Activated CD4-positive, alpha-beta T cell treated with anti-CD3 and anti-CD28 coated beads, Interleukin-2, amount 10 ng/mL, durations not matched to agents 24 days and 14 days (primary cell): Measurements from ENCODE around the gene SLC30A10. TPM values are rescaled to one million over a fixed set of nuclear protein-coding genes. Genes with fewer than 3 reads are reported as not detected.
"Not testable (repeated sequence)": the region's sequence is repeated elsewhere in the genome, so short reads cannot be mapped to it uniquely, and the experiment has no call there.

Source experiments
- DNase-seq: peaks from one replicate; pipeline ENCODE4 v3.0.0; 2022
- H3K27ac Mint-ChIP-seq: one replicate; pipeline ENCODE4 v1.8.0; 2022; ENCODE audit warnings: mild to moderate bottlenecking, mixed read lengths
- H3K27me3 Mint-ChIP-seq: one replicate; pipeline ENCODE4 v1.8.0; 2022; ENCODE audit warnings: mixed read lengths
- H3K36me3 Mint-ChIP-seq: one replicate; pipeline ENCODE4 v1.8.0; 2022; ENCODE audit warnings: low read depth, mild to moderate bottlenecking, mixed read lengths
- H3K4me1 Mint-ChIP-seq: one replicate; pipeline ENCODE4 v1.8.0; 2021; ENCODE audit warnings: mixed read lengths
- H3K4me3 Mint-ChIP-seq: one replicate; pipeline ENCODE4 v1.8.0; 2022; ENCODE audit warnings: mild to moderate bottlenecking, moderate library complexity, mixed read lengths
- H3K9me3 Mint-ChIP-seq: one replicate; pipeline ENCODE4 v1.8.0; 2021; ENCODE audit warnings: mixed read lengths
- intact Hi-C: fragments of 100-400 bp; cut with micrococcal nuclease; formaldehyde crosslinking; loops from one replicate; pipeline ENCODE4 v1.15.1; 2023
- total RNA-seq: library from RNA; stranded (reverse); gene quantifications from 2 replicates; pipeline ENCODE4 v1.2.3, GENCODE V29; 2022

Gene SLC30A10
- total RNA-seq, result not detected in 2 replicates

DNA sequence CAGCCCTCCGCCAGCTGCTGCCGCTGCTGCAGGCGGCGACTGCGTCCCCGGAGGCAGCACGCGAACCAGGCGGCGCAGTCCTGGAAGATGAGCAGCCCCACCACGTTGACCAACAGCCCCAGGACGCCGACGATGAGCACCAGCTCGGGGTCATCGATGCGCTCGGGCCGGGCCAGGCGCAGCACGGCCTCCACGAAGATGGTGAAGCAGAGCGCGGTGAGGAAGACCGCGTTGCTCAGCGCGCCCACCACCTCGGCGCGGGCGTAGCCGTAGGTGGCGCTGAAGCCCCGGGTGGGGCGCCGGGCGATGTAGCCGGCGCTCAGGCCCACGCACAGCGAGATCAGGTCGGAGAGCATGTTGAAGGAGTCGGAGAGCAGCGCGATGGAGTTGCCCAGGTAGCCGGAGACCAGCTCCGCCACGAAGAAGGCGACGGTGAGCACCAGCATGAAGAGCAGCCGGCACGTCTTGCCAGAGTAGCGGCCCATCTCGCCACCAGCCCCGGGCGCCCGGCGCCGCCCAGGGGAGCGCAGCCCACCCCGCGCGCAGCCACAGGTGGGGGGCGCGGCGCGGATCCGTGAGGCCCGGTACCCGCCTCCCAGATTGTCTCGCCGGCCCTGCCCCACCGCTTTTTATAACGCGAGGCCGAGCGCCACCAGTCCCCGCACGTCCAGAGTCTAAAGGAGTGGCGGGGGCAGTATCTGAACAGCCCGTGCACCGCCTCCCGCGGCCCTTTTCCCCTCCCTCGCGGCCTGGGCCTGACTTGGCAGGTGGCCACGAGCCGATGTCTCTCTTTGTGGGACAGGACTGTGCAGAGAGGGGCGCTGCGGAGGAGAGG, at the start of gene SLC30A10:
Gene SLC30A10, minus strand, starts transcription at position 602 of the 835 bp plus-strand sequence. Its CDS starts 117 bp downstream, at position 485.
- intact Hi-C loops, result no loop called here
- Mint-ChIP-seq H3K36me3 (no peaks in the 10 kb centered on the region), H3K27me3 (peaks cover 51% of the 10 kb centered on the region), H3K4me1 (peaks cover 5% of the 10 kb centered on the region), H3K27ac (no peak within 1 kb of the TSS), H3K9me3 (no peaks in the 10 kb centered on the region), H3K4me3 (peak within 1 kb of the TSS; percentile 74)
- DNase-seq, result peak; percentile 58

DNA sequence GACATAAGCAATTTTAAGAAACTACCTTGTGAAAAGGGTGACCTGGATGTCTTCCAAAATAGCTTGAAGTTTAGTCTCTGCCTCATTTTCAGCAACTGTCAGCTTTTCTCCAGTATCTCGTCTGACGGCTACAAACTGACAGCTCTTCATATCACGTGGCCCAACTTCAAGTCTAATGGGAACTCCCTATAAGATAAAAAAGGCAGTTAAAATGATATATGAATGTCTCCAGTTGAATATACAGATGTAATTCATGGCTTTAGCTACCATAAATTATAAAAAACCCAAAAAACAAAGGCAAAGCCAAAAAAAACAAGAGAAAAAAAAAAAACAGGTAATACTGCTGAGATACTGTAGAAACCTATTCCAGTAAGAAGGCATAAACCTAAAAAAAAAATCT, 44.9 kb upstream of the SLC30A10 start:
- intact Hi-C loops, result no loop called here
- H3K36me3 Mint-ChIP-seq, result peaks cover 68% of the 10 kb centered on the region
- H3K27ac Mint-ChIP-seq, result no peak overlapping the region

DNA sequence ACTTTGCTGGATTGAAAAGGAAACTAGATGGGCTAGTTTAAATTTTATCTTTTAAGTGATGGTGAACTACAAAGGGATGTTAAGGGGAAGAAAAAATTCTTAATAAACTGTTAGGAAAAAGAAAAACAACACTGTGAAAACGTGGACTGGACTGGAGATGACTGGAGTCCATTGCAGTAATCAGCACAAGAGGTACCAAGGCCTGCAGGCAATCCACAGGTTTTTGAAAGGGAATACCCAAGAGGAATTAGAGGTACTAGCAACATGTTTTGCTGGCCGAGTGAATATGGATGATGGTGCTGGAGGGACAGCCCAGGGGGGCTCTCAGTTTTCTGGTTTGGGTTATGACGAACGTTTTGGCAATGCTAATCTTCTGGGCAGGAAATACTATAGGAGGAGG, 39.0 kb upstream of the SLC30A10 start:
- DNase-seq, result no peak
- Mint-ChIP-seq H3K36me3 (peaks cover 41% of the 10 kb centered on the region), H3K27me3 (no peaks in the 10 kb centered on the region), H3K4me1 (peaks cover 11% of the 10 kb centered on the region), H3K27ac (no peak overlapping the region), H3K9me3 (peaks cover 6% of the 10 kb centered on the region), H3K4me3 (no peak overlapping the region)
- intact Hi-C loops, result no loop called here

More for the DNA sequence above, 44.9 kb upstream of the SLC30A10 start:
- Mint-ChIP-seq H3K4me1 (peaks cover 1% of the 10 kb centered on the region), H3K27me3 (no peaks in the 10 kb centered on the region), H3K9me3 (no peaks in the 10 kb centered on the region), H3K4me3 (no peak overlapping the region)
- no peak for DNase-seq

GRCh38 chr1:219966071-219966349, 37.7 kb upstream of the SLC30A10 start:
- Mint-ChIP-seq H3K4me1 (peaks cover 11% of the 10 kb centered on the region), H3K27ac (no peak overlapping the region), H3K27me3 (peaks cover 2% of the 10 kb centered on the region), H3K36me3 (peaks cover 37% of the 10 kb centered on the region), H3K9me3 (peaks cover 6% of the 10 kb centered on the region), H3K4me3 (no peak overlapping the region)
- intact Hi-C loops, result no loop called here
- no peak for DNase-seq

DNA sequence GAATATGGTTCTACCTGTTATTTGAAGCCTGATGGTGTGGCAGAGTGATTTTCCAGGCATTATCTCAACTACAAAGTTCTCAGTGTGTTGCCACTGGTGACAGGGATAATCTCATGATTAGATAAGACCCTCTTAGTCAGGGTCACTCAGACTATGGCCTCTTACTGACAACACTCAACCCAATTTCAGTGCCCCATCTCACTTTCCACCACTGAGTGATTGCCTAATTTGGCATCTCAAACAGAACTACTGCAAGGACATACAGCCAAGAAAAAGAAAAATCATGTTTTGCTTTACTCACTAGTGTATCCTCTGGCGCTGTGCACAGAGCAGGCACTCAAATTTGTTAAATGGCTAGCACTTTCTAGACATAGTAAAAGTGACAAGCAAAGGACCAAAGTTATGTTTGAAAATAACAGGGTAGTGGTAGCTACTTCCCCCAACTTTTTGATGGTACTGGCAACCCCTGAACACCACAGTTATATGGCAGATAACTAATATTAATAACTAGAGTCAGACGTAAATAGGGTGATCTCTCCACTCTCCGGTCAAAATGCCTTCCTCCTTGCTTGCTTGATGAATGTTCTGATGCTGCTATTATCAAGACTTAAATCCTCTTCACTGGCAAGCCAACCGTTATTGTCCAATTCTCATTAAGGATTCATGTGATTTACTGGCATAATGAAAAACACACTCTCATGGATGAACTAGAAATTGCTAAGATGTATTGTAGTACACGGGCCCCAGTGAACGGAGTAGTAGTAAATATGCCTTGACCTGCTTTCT, 37.1 kb upstream of the SLC30A10 start:
- Mint-ChIP-seq H3K27me3 (peaks cover 2% of the 10 kb centered on the region), H3K9me3 (peaks cover 6% of the 10 kb centered on the region), H3K4me3 (no peak overlapping the region), H3K27ac (no peak overlapping the region), H3K36me3 (peaks cover 32% of the 10 kb centered on the region), H3K4me1 (peaks cover 11% of the 10 kb centered on the region)
- intact Hi-C loops, result no loop called here
- no peak for DNase-seq

DNA sequence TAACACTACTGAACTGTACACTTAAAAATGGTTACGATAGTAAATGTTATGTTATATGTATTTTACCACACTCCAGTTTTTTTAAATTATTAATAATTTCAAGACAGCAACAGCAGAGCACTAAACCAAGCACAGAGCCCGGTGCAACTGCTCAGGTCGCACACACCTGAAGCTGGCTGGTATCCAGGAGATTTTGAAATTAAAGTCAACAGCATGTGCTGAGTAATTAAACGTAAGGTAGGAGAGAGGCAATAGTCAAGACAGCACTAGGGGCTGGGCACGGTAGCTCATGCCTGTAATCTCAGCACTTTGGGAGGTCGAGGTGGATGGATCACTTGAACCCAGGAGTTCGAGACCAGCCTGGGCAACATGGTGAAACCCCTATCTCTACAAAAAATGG, 35.1 kb upstream of the SLC30A10 start:
- DNase-seq, result no peak

DNA sequence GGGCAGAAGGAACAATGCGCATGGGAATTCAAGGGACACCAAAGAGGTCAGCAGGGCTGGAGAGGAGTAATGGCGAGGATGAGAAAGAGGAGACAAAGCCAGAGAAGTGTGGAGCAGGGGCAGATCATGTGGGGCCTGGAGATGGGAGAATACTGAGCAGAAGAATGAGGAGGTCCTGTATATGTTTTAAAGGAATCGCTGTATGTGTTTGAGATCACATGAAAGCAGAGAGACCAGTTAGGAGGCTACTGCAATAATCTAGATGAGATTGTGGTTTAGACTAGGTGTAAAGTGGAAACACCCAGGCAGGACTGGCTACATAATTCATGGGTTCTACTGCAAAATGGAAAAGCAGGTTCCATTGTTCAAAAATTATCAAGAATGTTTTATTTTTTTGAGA, 33.3 kb upstream of the SLC30A10 start:
- Mint-ChIP-seq H3K27ac (no peak overlapping the region), H3K4me3 (no peak overlapping the region), H3K9me3 (no peaks in the 10 kb centered on the region), H3K36me3 (no peaks in the 10 kb centered on the region), H3K4me1 (no peaks in the 10 kb centered on the region), H3K27me3 (peaks cover 2% of the 10 kb centered on the region)
- DNase-seq, result no peak
- intact Hi-C loops, result no loop called here

More for the DNA sequence above, 35.1 kb upstream of the SLC30A10 start:
- intact Hi-C loops, result no loop called here
- Mint-ChIP-seq H3K4me3 (no peak overlapping the region), H3K36me3 (peaks cover 16% of the 10 kb centered on the region), H3K9me3 (peaks cover 6% of the 10 kb centered on the region), H3K27ac (no peak overlapping the region), H3K4me1 (peaks cover 9% of the 10 kb centered on the region), H3K27me3 (peaks cover 2% of the 10 kb centered on the region)

DNA sequence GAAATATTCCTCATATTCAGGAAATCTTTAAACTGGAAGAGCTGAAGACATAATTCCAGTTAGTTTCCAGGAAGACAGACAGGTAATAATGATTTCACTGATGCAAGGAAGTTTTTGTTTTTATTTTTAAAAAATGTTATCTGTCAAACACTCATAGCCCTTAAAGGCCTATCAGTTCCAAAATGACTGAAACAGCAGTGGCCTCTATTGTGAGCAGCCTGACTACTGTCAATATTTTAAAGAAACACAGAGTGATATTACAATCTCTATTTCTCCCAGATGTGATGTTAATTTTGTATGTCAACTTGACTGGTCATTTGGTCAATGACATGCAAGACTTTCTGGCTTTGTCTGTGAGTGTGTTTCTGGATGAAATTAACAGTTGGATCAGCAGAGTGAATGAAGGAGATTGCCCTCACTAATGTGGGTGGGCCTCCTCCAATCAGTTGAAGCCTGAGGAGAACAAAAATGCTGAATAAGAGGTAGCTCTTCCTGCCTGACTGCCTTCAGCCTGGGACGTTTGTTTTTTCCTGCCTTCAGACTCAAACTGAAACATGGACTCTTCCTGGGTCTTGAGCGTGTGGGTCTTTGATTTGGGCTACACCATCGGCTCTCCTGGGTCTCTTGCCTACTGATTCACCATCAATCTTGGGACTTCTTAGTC, 31.3 kb upstream of the SLC30A10 start:
- Mint-ChIP-seq H3K4me1 (no peaks in the 10 kb centered on the region), H3K4me3 (no peak overlapping the region), H3K9me3 (no peaks in the 10 kb centered on the region), H3K27me3 (peaks cover 7% of the 10 kb centered on the region), H3K27ac (no peak overlapping the region), H3K36me3 (no peaks in the 10 kb centered on the region)
- no peak for DNase-seq
- intact Hi-C loops, result no loop called here

GRCh38 chr1:219958875-219959417, 30.6 kb upstream of the SLC30A10 start:
- Mint-ChIP-seq H3K9me3 (no peaks in the 10 kb centered on the region), H3K27me3 (peaks cover 9% of the 10 kb centered on the region), H3K36me3 (no peaks in the 10 kb centered on the region), H3K4me1 (no peaks in the 10 kb centered on the region), H3K27ac (no peak overlapping the region), H3K4me3 (no peak overlapping the region)
- no peak for DNase-seq
- intact Hi-C loops, result no loop called here

DNA sequence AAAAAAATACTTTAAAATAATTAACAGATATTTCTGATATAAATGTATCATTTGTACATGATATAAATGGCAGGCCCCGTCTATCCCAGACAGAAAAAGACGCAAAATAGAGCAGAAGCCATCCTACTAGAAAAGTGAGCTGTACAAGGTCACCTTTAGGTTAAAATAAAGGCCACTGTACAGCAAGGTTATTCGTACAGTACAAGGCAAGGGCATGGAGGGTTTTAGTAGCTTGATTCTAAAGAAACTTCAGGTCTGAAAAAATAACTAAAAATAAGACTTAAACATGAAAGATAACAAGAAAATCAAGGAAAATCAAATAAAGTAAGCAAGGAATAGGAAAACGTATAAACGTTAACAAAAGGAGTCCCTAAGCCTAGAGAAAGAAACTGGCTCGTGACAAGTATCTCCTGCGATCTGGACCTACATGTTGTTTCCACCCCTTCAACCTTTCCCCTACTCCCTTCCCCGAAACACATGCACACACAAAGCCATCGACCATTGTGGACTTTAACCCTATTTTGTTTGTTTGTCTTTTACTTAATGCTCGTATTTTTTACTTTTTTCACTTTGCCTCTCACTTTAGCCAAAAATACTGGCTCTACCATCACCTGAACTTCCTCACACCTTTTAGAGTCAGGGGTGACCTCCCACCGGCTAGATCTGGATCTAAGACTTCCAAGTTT, 26.5 kb upstream of the SLC30A10 start:
- peaks cover 7% of the 10 kb centered on the region for H3K27me3 Mint-ChIP-seq
- no peaks in the 10 kb centered on the region for H3K36me3 Mint-ChIP-seq
- no peak for DNase-seq
- H3K4me3 Mint-ChIP-seq, result no peak overlapping the region
- H3K4me1 Mint-ChIP-seq, result no peaks in the 10 kb centered on the region
- H3K27ac Mint-ChIP-seq, result no peak overlapping the region
- no peaks in the 10 kb centered on the region for H3K9me3 Mint-ChIP-seq
- intact Hi-C loops, result no loop called here

DNA sequence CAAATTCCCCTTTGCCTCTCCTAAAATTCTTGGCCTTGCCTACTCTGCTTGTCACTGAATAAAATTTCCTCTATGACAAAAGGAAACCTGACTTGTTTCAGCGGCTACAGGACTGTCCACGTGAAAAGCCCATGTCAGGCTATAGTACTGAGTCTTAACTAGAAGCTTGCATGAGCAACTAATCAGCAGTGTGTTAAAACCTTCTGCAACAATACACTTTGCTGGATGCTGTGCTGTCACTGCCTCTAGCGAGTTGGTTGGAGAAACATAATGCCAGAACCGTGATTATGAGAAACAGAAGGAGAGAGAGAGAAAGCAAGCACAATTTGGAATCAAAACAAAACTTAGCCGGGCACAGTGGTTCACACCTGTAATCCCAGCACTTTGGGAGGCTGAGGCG, 25.7 kb upstream of the SLC30A10 start:
- H3K4me3 Mint-ChIP-seq, result no peak overlapping the region
- DNase-seq, result no peak
- peaks cover 7% of the 10 kb centered on the region for H3K27me3 Mint-ChIP-seq
- H3K36me3 Mint-ChIP-seq, result no peaks in the 10 kb centered on the region
- intact Hi-C loops, result no loop called here
- H3K4me1 Mint-ChIP-seq, result no peaks in the 10 kb centered on the region
- H3K27ac Mint-ChIP-seq, result no peak overlapping the region
- H3K9me3 Mint-ChIP-seq, result no peaks in the 10 kb centered on the region

- H3K9me3 Mint-ChIP-seq, result no peaks in the 10 kb centered on the region
Observed at GRCh38 chr1:219952361-219952760, 24.0 kb upstream of the SLC30A10 start.

GRCh38 chr1:219949227-219949626, 20.9 kb upstream of the SLC30A10 start:
- H3K9me3 Mint-ChIP-seq, H3K27ac Mint-ChIP-seq, DNase-seq, H3K4me3 Mint-ChIP-seq, intact Hi-C loops, H3K36me3 Mint-ChIP-seq, H3K27me3 Mint-ChIP-seq, H3K4me1 Mint-ChIP-seq: not testable (repeated sequence)

More at GRCh38 chr1:219952361-219952760, 24.0 kb upstream of the SLC30A10 start:
- no peak for DNase-seq
- no peak overlapping the region for H3K27ac Mint-ChIP-seq
- peaks cover 7% of the 10 kb centered on the region for H3K27me3 Mint-ChIP-seq
- H3K4me1 Mint-ChIP-seq, result no peaks in the 10 kb centered on the region
- no peaks in the 10 kb centered on the region for H3K36me3 Mint-ChIP-seq
- no peak overlapping the region for H3K4me3 Mint-ChIP-seq
- intact Hi-C loops, result no loop called here
